ENCODE results near the gene SENP3. TPM values are rescaled to one million over a fixed set of nuclear protein-coding genes. Genes with fewer than 3 reads are reported as not detected.

SENP3 gene
- total and polyA plus RNA-seq, 2 of the 4 experiments (the other 2 are of a cell fraction), result 82.4 to 120 TPM

- Histone ChIP-seq H3K56ac (ENCODE audit: extremely low read depth, insufficient read depth, low read length) (no peak overlapping the region), H2AK5ac (ENCODE audit: low read depth, low read length) (no peak overlapping the region), H3K4me3 (ENCODE audit: insufficient read depth, low read depth, low read length) (no peak overlapping the region), H3K4me1 (ENCODE audit: control insufficient read depth, insufficient read depth, low read length) (peaks cover 1% of the 10 kb centered on the region; the same call in 1 of the 2 replicates), H4K8ac (ENCODE audit: low read depth in 2 of 2, low read length in 2 of 2) (no peak overlapping the region), H2BK5ac (ENCODE audit: low read depth, low read length, poor library complexity, severe bottlenecking) (no peak overlapping the region), H3K23ac (ENCODE audit: low read depth, low read length) (no peak overlapping the region), H2AFZ (replicated peaks; ENCODE audit: low read length, poor library complexity) (no peak overlapping the region), H3K4ac (ENCODE audit: low read depth, low read length) (no peak overlapping the region), H3K14ac (replicated peaks; ENCODE audit: low read depth, low read length) (no peak overlapping the region), H2BK15ac (ENCODE audit: low read depth, low read length) (no peak overlapping the region), H4K20me1 (ENCODE audit: insufficient read depth, low read length) (peaks cover 8% of the 10 kb centered on the region; the same call in 1 of the 2 replicates), H3K9ac (ENCODE audit: low read depth, low read length) (no peak overlapping the region), H3K36me3 (ENCODE audit: control insufficient read depth, insufficient read depth, low read length) (no peaks in the 10 kb centered on the region), H3K27ac (ENCODE audit: insufficient read depth, low read length) (no peak overlapping the region), H2AK9ac (replicated peaks; ENCODE audit: low read depth, low read length, poor library complexity) (no peak overlapping the region), H2BK20ac (ENCODE audit: low read depth, low read length) (no peak overlapping the region), H3K9me1 (ENCODE audit: insufficient read depth, low read length) (peaks cover 3% of the 10 kb centered on the region; the same call in 1 of the 2 replicates), H4K91ac (ENCODE audit: insufficient read depth, low read depth, low read length) (no peak overlapping the region), H3K9me3 (ENCODE audit: control insufficient read depth, insufficient read depth, low read length) (no peaks in the 10 kb centered on the region), H3K27me3 (ENCODE audit: control insufficient read depth, insufficient read depth, low read length) (no peaks in the 10 kb centered on the region; the same call in 1 of the 2 replicates), H3K4me2 (ENCODE audit: low read depth, low read length) (no peak overlapping the region), H2BK120ac (ENCODE audit: low read depth, low read length) (no peak overlapping the region), H3K79me1 (ENCODE audit: low read depth in 1 of 2, low read length in 2 of 2) (peaks cover 6 to 7% of the 10 kb centered on the region in 2 experiments; a peak in 3 of 4 replicates), H3K18ac (ENCODE audit: low read depth, low read length) (no peak overlapping the region), H4K5ac (ENCODE audit: low read depth, low read length) (no peak overlapping the region)
- ATAC-seq (ENCODE audit: low read depth) (no peak), DNase-seq (no peak)
- 100% methylated on average over 1 of the region's 5 CpGs; no CpG with 5 or more reads in 1 of the 2 experiments for whole genome bisulfite sequencing, 2 experiments (ENCODE audit: extremely low coverage in 2 of 2, insufficient read length in 1 of 2)
- POLR2A ChIA-PET (ENCODE audit: unreplicated experiment), result no interaction called here
- in situ Hi-C loops (cut with MboI; ENCODE audit: low sequenced_read_pairs) (no loop called here), dilution Hi-C loops (cut with HindIII; ENCODE audit: low sequenced_read_pairs, unreplicated experiment) (no loop called here), intact Hi-C loops (cut with micrococcal nuclease) (no loop called here)
- TF ChIP-seq MAZ (IDR thresholded peaks at IDR 0.05; ENCODE audit: borderline replicate concordance, low read depth, low read length) (no peak), NFE2L2 (IDR thresholded peaks at IDR 0.05; ENCODE audit: low read depth, low read length) (no peak), RFX5 (IDR thresholded peaks at IDR 0.05; ENCODE audit: low read depth, low read length) (no peak), CHD1 (IDR thresholded peaks at IDR 0.05; ENCODE audit: low read depth, low read length) (no peak), RAD21 (IDR thresholded peaks at IDR 0.05; ENCODE audit: low read length) (no peak), CTCF (conservative IDR thresholded peaks at IDR 0.05; ENCODE audit: low read depth, low read length) (no peak), MAFK (IDR thresholded peaks at IDR 0.05; ENCODE audit: low read depth, low read length) (no peak)
- CTCF ChIA-PET, result interaction anchor here (1.4 kb wide), 1 partner anchor 14 kb away, joined by 3 read pairs; no protein-coding TSS in a partner anchor
- BruUV-seq (replicated peaks), result no TSS peak
These were observed 56.9 kb downstream of the SENP3 start for GRCh38 chr17:7618608-7619007.

Measured in IMR-90 (cell line).